Measurements from ENCODE around the gene PRDM2.

Gene PRDM2

GRCh38 chr1:13728091-13728715 lies 28.2 kb downstream of the PRDM2 start:
- ATAC-seq = no peak
- no peak for TF ChIP-seq ESRRG (CRISPR knock-in tag; IDR thresholded peaks at IDR 0.05)
- TF ChIP-seq, protein P1, sequence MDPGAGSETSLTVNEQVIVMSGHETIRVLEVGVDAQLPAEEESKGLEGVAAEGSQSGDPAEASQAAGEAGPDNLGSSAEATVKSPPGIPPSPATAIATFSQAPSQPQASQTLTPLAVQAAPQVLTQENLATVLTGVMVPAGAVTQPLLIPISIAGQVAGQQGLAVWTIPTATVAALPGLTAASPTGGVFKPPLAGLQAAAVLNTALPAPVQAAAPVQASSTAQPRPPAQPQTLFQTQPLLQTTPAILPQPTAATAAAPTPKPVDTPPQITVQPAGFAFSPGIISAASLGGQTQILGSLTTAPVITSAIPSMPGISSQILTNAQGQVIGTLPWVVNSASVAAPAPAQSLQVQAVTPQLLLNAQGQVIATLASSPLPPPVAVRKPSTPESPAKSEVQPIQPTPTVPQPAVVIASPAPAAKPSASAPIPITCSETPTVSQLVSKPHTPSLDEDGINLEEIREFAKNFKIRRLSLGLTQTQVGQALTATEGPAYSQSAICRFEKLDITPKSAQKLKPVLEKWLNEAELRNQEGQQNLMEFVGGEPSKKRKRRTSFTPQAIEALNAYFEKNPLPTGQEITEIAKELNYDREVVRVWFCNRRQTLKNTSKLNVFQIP (CRISPR knock-in tag; IDR thresholded peaks at IDR 0.05; ENCODE audit: borderline replicate concordance, low read depth) = no peak
- TF ChIP-seq, protein P2, sequence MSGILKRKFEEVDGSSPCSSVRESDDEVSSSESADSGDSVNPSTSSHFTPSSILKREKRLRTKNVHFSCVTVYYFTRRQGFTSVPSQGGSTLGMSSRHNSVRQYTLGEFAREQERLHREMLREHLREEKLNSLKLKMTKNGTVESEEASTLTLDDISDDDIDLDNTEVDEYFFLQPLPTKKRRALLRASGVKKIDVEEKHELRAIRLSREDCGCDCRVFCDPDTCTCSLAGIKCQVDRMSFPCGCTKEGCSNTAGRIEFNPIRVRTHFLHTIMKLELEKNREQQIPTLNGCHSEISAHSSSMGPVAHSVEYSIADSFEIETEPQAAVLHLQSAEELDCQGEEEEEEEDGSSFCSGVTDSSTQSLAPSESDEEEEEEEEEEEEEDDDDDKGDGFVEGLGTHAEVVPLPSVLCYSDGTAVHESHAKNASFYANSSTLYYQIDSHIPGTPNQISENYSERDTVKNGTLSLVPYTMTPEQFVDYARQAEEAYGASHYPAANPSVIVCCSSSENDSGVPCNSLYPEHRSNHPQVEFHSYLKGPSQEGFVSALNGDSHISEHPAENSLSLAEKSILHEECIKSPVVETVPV (CRISPR knock-in tag; IDR thresholded peaks at IDR 0.05) = no peak
- no peak for TF ChIP-seq ISL1 (CRISPR knock-in tag; IDR thresholded peaks at IDR 0.05)
- no peak for TF ChIP-seq ZFP3 (CRISPR knock-in tag; IDR thresholded peaks at IDR 0.05)
- TF ChIP-seq ZFP30 (CRISPR knock-in tag; IDR thresholded peaks at IDR 0.05) = no peak
- no peak for TF ChIP-seq ZNF70 (CRISPR knock-in tag; IDR thresholded peaks at IDR 0.05)

DNA sequence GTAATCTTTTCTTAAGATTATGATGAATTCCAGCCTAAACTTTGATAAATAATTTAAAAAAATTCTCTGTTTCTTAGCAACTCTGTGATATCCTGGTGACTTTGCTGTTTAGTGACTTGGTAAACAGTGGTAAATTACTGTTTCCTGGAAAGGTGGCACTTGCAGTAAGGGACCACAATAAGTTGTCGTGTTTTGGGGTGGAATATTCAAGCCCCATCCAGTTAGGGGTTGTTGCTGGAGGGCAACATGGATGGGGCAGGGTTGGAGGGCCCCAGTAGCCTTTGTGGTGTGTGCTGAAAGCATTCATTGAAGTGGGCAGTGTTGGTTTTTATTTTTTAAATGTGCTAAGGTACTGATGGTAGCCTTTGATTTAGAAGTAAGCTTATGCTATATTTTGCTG lies 30.3 kb downstream of the PRDM2 start:
- no peak for ATAC-seq
- TF ChIP-seq TOX (CRISPR knock-in tag; IDR thresholded peaks at IDR 0.05; ENCODE audit: borderline replicate concordance) = no peak
- TF ChIP-seq, protein P3, sequence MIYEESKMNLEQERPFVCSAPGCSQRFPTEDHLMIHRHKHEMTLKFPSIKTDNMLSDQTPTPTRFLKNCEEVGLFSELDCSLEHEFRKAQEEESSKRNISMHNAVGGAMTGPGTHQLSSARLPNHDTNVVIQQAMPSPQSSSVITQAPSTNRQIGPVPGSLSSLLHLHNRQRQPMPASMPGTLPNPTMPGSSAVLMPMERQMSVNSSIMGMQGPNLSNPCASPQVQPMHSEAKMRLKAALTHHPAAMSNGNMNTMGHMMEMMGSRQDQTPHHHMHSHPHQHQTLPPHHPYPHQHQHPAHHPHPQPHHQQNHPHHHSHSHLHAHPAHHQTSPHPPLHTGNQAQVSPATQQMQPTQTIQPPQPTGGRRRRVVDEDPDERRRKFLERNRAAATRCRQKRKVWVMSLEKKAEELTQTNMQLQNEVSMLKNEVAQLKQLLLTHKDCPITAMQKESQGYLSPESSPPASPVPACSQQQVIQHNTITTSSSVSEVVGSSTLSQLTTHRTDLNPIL (CRISPR knock-in tag; IDR thresholded peaks at IDR 0.05; ENCODE audit: low read depth) = no peak
- TF ChIP-seq OSR1 (CRISPR knock-in tag; IDR thresholded peaks at IDR 0.05) = no peak
- no peak for TF ChIP-seq SNAI2 (CRISPR knock-in tag; IDR thresholded peaks at IDR 0.05)
- no peak for TF ChIP-seq BACH2 (CRISPR knock-in tag; IDR thresholded peaks at IDR 0.05; ENCODE audit: borderline replicate concordance)
- no peak for TF ChIP-seq ZNF565 (CRISPR knock-in tag; conservative IDR thresholded peaks at IDR 0.05; ENCODE audit: low read depth)
- TF ChIP-seq ZNF70 (CRISPR knock-in tag; IDR thresholded peaks at IDR 0.05) = no peak
- TF ChIP-seq ZC3H10 (CRISPR knock-in tag; IDR thresholded peaks at IDR 0.05) = no peak
- TF ChIP-seq ZFP30 (CRISPR knock-in tag; IDR thresholded peaks at IDR 0.05) = no peak
- no peak for TF ChIP-seq PATZ1 (CRISPR knock-in tag; IDR thresholded peaks at IDR 0.05; ENCODE audit: borderline replicate concordance)

- TF ChIP-seq PPARA (CRISPR knock-in tag; IDR thresholded peaks at IDR 0.05; ENCODE audit: borderline replicate concordance) = no peak
- TF ChIP-seq ARNTL (CRISPR knock-in tag; IDR thresholded peaks at IDR 0.05; ENCODE audit: borderline replicate concordance, low read depth) = no peak
- no peak for TF ChIP-seq OSR1 (CRISPR knock-in tag; IDR thresholded peaks at IDR 0.05)
- TF ChIP-seq, protein P1 (CRISPR knock-in tag; IDR thresholded peaks at IDR 0.05; ENCODE audit: borderline replicate concordance, low read depth) = no peak
- TF ChIP-seq TCF4 (CRISPR knock-in tag; IDR thresholded peaks at IDR 0.05; ENCODE audit: borderline replicate concordance) = no peak
- no peak for TF ChIP-seq ZNF565 (CRISPR knock-in tag; conservative IDR thresholded peaks at IDR 0.05; ENCODE audit: low read depth)
- TF ChIP-seq ZNF8 (CRISPR knock-in tag; IDR thresholded peaks at IDR 0.05) = no peak
- TF ChIP-seq ZNF70 (CRISPR knock-in tag; IDR thresholded peaks at IDR 0.05) = no peak
- TF ChIP-seq RARB (CRISPR knock-in tag; IDR thresholded peaks at IDR 0.05) = no peak
- TF ChIP-seq ESRRG (CRISPR knock-in tag; IDR thresholded peaks at IDR 0.05) = no peak
- TF ChIP-seq ISL1 (CRISPR knock-in tag; IDR thresholded peaks at IDR 0.05) = no peak
- TF ChIP-seq ZC3H10 (CRISPR knock-in tag; IDR thresholded peaks at IDR 0.05) = no peak
- TF ChIP-seq CSDC2 (CRISPR knock-in tag; IDR thresholded peaks at IDR 0.05) = no peak
- TF ChIP-seq, protein P2 (CRISPR knock-in tag; IDR thresholded peaks at IDR 0.05) = no peak
- no peak for TF ChIP-seq TSHZ2 (CRISPR knock-in tag; IDR thresholded peaks at IDR 0.05)
- ATAC-seq = no peak
Observed at GRCh38 chr1:13730751-13731482, 30.9 kb downstream of the PRDM2 start.

All from SK-N-SH treated with all-trans-retinoic acid at 6 μM for 48 hours (cell line).